Effector CD8-positive, alpha-beta T cell (primary cell): ENCODE data around the gene AKT3.
"Not testable (repeated sequence)": the region's sequence is repeated elsewhere in the genome, so short reads cannot be mapped to it uniquely, and the experiment has no call there.

Source experiments
- DNase-seq: peaks from one replicate; lab custom pipeline; 2025; lab: John Stamatoyannopoulos, UW

The AKT3 gene

GRCh38 chr1:243784506-243784905 lies 65.5 kb downstream of the AKT3 start:
- no peak for DNase-seq

GRCh38 chr1:243783714-243784113 lies 66.3 kb downstream of the AKT3 start:
- no peak for DNase-seq

DNA sequence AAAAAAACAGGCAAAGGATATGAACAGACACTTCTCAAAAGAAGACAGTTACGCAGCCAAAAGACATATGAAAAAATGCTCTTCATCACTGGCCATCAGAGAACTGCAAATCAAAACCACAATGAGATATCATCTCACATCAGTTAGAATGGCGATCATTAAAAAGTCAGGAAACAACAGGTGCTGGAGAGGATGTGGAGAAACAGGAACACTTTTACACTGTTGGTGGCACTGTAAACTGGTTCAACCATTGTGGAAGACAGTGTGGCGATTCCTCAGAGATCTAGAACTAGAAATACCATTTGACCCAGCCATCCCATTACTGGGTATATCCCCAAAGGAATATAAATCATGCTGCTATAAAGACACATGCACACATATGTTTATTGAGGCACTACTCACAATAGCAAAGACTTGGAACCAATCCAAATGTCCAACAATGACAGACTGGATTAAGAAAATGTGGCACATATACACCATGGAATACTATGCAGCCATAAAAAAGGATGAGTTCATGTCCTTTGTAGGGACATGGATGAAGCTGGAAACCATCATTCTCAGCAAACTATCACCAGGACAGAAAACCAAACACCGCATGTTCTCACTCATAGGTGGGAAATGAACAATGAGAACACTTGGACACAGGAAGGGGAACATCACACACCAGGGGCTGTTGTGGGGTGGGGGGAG lies 77.5 kb downstream of the AKT3 start:
- not testable (repeated sequence) for DNase-seq

GRCh38 chr1:243770860-243771259 lies 79.2 kb downstream of the AKT3 start:
- no peak for DNase-seq

DNA sequence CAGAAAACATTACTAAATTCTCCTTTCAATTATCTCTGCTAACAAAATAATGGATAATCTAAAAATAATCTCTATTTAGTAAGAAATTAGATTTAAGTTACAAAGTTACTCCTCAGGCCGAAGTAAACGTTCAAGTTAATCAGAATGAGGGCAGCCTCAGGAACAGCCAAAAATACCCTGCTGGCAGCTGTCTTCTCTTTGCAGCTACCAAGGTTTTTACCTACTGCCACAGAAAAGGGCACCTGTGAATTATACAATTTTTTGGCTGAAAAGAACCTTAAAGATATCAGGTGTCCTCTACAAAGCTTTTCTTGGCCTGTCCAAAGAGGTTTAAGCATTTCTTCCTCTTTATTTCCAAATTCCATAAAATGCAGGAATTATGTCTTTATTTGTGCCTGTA lies 84.4 kb downstream of the AKT3 start:
- no peak for DNase-seq

GRCh38 chr1:243763806-243764205 lies 86.2 kb downstream of the AKT3 start:
- DNase-seq = no peak

GRCh38 chr1:243758647-243759046 lies 91.4 kb downstream of the AKT3 start:
- DNase-seq = no peak

GRCh38 chr1:243756529-243756928 lies 93.5 kb downstream of the AKT3 start:
- no peak for DNase-seq

DNA sequence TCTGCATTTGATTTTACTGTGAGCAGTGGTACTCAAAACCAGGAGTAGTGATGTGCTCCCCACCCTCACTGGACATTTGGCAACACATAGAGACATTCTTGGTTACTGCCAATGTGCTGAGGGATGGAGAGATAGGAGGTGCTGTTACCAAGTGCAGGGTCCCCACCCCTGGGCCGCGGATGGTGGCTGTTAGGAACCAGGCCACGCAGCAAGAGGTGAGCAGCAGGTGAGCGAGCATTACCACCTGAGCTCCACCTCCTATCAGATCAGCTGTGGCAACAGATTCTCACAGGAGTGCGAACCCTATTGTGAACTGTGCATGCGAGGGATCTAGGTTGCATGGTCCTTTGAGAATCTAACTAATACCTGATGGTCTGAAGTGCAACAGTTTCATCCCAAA lies 95.7 kb downstream of the AKT3 start:
- no peak for DNase-seq

DNA sequence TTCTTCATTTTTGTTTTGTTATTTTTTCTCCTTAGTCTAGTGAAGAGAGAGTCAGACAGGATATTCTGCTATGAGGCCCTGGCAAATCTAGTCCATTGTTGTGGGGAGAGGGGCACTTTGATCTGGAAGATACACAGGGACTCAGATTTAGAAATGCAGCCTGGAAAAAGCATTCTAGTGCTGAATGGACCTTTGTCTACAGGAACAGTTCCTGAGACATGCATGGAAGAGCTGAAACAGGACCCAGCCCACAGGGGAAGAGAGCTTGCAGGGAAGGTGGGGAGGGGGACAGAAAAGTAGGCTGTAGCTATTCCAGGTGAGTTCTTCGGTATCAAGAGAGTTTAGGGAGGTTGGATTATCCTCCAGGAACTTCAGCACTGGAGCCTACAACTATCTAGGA lies 98.5 kb downstream of the AKT3 start:
- DNase-seq = no peak

DNA sequence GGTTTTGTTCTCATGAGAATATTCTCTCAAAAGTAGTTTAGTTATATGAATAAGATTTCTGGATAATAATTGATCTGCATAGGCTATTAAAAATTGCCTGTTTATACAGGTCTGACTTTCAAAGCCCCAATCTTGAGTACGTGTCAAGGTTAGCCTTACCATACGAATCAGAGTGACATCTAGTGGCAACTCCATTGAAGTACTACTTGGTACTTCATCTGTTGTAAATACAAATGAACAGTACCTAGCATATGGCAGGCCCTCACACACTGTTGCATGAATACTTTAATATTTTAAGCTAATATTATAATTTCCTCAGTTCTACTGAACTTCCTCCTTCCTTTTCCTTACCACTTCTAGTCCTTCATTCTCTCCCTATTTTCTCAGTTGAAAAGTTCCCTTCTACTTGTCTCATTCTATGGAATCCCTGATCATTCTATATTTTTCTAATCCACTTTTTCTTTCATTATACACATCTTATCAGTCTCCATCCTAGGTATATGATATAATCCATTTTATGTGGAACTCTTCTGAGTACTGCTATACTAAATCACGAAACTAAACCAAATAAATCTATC lies 101.2 kb downstream of the AKT3 start:
- DNase-seq = no peak

- DNase-seq = no peak
These were observed 101.8 kb downstream of the AKT3 start for GRCh38 chr1:243748227-243748626.

GRCh38 chr1:243746751-243747150 lies 103.3 kb downstream of the AKT3 start:
- DNase-seq = no peak

GRCh38 chr1:243745356-243745755 lies 104.7 kb downstream of the AKT3 start:
- DNase-seq = no peak

DNA sequence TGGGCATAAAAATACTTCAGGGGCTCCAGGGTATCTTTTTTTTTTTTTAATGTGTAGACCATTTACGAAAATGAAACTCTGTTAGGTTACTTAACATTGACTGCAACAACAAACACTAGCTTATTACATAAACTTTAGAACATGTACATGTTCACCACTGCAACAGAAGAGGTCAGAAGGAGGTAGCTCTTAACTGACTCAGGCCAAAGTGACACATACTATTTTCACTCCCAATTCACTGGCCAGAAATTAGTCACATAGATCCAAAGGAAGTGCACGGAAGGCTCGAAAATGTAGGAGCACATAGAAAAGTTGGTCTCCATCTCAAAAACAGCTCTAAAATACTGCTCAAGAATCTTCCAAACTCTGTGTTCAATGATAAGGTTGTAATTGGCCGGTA lies 107.2 kb downstream of the AKT3 start:
- no peak for DNase-seq

- DNase-seq = no peak
These were observed 109.6 kb downstream of the AKT3 start for GRCh38 chr1:243740255-243740999.

DNA sequence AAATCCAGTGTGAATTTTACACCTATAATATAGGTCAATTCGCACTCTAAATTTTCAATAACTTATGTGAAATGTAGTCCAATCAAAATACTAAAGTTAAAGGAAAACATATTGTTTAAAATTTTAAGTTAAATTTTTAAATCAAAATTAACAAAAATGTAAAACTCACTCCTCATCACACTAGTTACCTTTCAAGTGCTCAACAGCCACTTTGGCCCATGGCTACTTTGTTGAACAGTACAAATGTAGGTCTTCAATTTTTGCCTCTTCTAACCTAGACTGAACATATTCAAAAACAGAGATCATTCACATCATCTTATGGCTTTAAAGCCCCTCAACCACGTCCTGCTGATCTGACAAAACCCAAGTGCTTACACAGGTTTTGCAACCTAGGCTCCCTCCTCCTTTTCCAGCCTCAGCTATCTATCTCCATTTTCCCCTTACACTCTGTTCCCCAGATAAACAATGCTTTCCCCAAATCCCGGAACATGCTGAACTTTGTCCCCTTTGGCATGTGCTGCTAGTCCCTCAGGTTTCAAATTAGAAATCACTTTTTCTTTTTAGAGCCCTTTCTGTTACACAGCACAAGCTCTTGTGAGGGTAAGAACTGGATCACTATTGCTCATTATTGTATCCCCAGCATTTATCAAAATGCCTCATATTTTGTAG lies 110.6 kb downstream of the AKT3 start:
- no peak for DNase-seq

DNA sequence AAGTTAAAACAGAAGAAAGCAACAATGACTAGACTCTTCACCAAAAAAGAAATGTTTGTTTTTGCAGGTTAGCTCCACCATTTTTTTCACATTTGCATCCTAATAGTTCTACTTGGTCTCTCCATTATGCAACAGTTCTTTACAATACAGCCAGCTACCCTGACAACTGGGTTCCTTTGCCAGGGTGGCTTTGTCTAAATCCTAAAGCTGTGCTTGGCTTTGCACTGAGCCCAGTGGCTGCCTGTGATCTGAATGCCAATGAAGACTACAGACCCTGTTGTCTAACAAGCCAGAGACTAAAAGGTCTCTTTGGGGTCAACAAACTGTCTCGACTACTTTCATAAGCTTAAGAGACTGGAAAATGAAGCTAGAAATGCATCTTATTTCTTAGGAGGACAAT lies 112.0 kb downstream of the AKT3 start:
- DNase-seq = no peak

GRCh38 chr1:243735457-243735856 lies 114.6 kb downstream of the AKT3 start:
- DNase-seq = no peak

GRCh38 chr1:243734308-243734695 lies 115.7 kb downstream of the AKT3 start:
- DNase-seq = no peak

DNA sequence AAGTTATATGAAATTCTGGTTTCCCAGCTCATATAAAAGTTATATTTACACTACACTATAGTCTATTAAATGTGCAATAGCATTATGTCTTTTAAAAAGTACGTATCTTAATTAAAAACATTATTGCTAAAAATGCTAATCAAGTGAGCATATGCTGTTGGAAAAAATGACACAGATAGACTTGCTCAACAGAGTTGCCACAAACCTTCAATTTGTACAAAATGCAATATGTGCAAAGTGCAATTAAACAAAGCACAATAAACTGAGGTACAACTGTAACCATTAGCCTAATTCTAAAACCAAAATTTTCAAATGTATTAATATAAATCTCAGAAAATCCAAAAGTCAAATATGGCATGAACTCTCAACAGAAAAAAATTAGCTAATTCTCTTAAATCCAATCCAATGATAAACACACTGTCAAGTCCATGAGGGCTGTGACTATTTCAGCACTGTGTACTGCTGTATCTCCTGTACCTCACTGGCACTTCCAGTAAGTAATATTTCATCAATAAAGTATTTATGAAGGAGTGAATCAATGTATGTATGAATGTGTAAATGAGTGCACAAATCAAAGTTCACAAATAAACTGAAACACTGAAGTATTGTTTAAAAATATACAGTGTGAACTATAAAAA lies 116.3 kb downstream of the AKT3 start:
- no peak for DNase-seq

- DNase-seq = no peak
These were observed 117.4 kb downstream of the AKT3 start for GRCh38 chr1:243732637-243733036.
